ENCODE measurements around the gene IL4.
A peak's percentile ranks its signal among the peaks of the same experiment; 100 is the strongest.
"Not testable (repeated sequence)": the region's sequence is repeated elsewhere in the genome, so short reads cannot be mapped to it uniquely, and the experiment has no call there.

IL4 gene

GRCh38 chr5:132674671-132675506 is 1.1 kb downstream of the IL4 start:
- no peak for DNase-seq

GRCh38 chr5:132675936-132676689 is 2.3 kb downstream of the IL4 start:
- no peak for DNase-seq

GRCh38 chr5:132677191-132677590 is 3.4 kb downstream of the IL4 start:
- no peak for DNase-seq

- no peak for DNase-seq
Observed at GRCh38 chr5:132677682-132678400, 4.1 kb downstream of the IL4 start.

GRCh38 chr5:132678735-132679134 is 4.9 kb downstream of the IL4 start:
- DNase-seq: no peak

GRCh38 chr5:132679166-132679565 is 5.4 kb downstream of the IL4 start:
- no peak for DNase-seq

GRCh38 chr5:132679717-132680380 is 6.1 kb downstream of the IL4 start:
- no peak for DNase-seq

GRCh38 chr5:132680780-132681475 is 7.1 kb downstream of the IL4 start:
- no peak for DNase-seq

GRCh38 chr5:132681476-132681831 is 7.7 kb downstream of the IL4 start:
- DNase-seq: no peak

GRCh38 chr5:132681983-132682382 is 8.2 kb downstream of the IL4 start:
- DNase-seq: no peak

GRCh38 chr5:132684491-132684890 is 10.7 kb downstream of the IL4 start:
- no peak for DNase-seq

GRCh38 chr5:132684922-132685720 is 11.3 kb downstream of the IL4 start:
- no peak for DNase-seq

- no peak for DNase-seq
Observed at GRCh38 chr5:132686193-132686592, 12.4 kb downstream of the IL4 start.

- peak; percentile 9 to 14 for DNase-seq
Observed at GRCh38 chr5:132687995-132688394, 14.2 kb downstream of the IL4 start.

GRCh38 chr5:132688536-132689339 is 14.9 kb downstream of the IL4 start:
- peak; percentile 33 to 36 for DNase-seq

GRCh38 chr5:132689513-132689912 is 15.7 kb downstream of the IL4 start:
- no peak for DNase-seq

- DNase-seq: no peak
Observed at GRCh38 chr5:132690156-132690555, 16.4 kb downstream of the IL4 start.

- not testable (repeated sequence) for DNase-seq
Observed at GRCh38 chr5:132691755-132692631, 18.2 kb downstream of the IL4 start.

- DNase-seq: no peak
Observed at GRCh38 chr5:132692632-132692967, 18.8 kb downstream of the IL4 start.

- DNase-seq: no peak
Observed at GRCh38 chr5:132695956-132696355, 22.2 kb downstream of the IL4 start.

Data from activated CD4-positive, alpha-beta T cell treated with anti-CD3 and anti-CD28 coated beads, Interleukin-2, amount 50 U/mL, for 4 hours (primary cell).